ENCODE data around the gene PDE4D. TPM values are rescaled to one million over a fixed set of nuclear protein-coding genes. Genes with fewer than 3 reads are reported as not detected.
A peak's percentile ranks its signal among the peaks of the same experiment; 100 is the strongest.
"Not testable (repeated sequence)": the region's sequence is repeated elsewhere in the genome, so short reads cannot be mapped to it uniquely, and the experiment has no call there.

PDE4D gene
- total RNA-seq, 4 donors from 2014 or later, result 15.9 to 66.3 (median 48.7) TPM

DNA sequence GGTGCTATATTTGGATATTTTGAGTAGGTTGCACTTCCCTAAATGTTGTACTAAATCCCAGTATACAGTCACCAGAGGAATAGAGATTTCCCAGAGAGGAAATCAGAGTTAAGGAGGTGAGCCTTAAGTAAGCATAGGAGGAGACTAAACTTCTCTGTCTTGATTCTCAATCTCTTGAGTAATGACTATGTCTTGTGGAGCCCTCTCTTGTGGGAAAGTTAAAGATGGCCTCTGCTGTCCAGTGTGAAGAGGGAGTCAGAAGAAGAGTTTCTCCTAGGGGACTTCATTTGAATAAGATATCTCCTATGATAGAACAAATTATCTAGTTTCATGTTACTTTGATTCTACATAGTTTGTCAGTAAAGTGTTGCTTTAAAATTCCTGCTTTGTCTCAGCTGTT, 502.5 kb downstream of the PDE4D start:
- Histone ChIP-seq H3K36me3 (no peaks in the 10 kb centered on the region), H3K4me1 (no peaks in the 10 kb centered on the region), H3K27me3 (no peaks in the 10 kb centered on the region), H3K9me3 (no peaks in the 10 kb centered on the region), H3K27ac (no peak overlapping the region), H3K4me3 (no peak overlapping the region)
- no peak for DNase-seq (ENCODE audit: low spot score in 2 of 2)
- TF ChIP-seq POLR2A (IDR thresholded peaks at IDR 0.05) (no peak), EP300 (IDR thresholded peaks at IDR 0.05) (no peak)
- TF ChIP-seq, protein P1, sequence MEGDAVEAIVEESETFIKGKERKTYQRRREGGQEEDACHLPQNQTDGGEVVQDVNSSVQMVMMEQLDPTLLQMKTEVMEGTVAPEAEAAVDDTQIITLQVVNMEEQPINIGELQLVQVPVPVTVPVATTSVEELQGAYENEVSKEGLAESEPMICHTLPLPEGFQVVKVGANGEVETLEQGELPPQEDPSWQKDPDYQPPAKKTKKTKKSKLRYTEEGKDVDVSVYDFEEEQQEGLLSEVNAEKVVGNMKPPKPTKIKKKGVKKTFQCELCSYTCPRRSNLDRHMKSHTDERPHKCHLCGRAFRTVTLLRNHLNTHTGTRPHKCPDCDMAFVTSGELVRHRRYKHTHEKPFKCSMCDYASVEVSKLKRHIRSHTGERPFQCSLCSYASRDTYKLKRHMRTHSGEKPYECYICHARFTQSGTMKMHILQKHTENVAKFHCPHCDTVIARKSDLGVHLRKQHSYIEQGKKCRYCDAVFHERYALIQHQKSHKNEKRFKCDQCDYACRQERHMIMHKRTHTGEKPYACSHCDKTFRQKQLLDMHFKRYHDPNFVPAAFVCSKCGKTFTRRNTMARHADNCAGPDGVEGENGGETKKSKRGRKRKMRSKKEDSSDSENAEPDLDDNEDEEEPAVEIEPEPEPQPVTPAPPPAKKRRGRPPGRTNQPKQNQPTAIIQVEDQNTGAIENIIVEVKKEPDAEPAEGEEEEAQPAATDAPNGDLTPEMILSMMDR (IDR thresholded peaks at IDR 0.05), result no peak

DNA sequence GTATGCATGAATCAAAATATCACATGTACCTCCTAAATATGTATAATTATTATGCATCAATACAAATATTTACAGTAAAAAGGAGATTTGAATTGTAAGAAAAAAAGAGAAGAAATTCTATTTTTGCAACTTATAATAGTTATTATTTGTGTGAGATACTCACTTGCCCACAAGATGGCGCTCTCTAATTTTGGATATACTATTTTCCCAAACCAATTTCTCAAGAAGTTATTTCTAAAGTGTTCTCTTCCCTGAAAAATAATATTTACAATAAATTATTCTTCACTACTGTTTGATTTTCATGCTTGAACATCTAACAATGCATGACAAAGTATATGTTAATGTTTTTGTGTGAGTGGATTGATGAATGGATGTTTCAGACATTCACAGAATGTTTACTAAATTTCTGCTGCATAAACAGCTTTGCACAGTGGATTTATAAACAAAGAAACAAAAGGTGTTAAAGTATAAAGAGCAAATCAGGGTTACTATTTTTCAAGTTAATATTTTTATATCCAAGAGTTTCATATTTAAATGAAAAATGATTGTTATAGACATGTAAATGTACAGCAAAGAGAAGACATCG, 503.4 kb downstream of the PDE4D start:
- Histone ChIP-seq H3K4me1 (no peaks in the 10 kb centered on the region), H3K9me3 (no peaks in the 10 kb centered on the region), H3K27me3 (no peaks in the 10 kb centered on the region), H3K36me3 (no peaks in the 10 kb centered on the region), H3K27ac (no peak overlapping the region), H3K4me3 (no peak overlapping the region)
- 48 to 49% methylated on average over 2 of the region's 2 CpGs for WGBS, 2 donors
- no peak for TF ChIP-seq POLR2A (IDR thresholded peaks at IDR 0.05)
- TF ChIP-seq, protein P1 (IDR thresholded peaks at IDR 0.05), result peak; percentile 54 to 73 (median 63)
- TF ChIP-seq EP300 (IDR thresholded peaks at IDR 0.05), result no peak
- peak in 1 of 2 donors; percentile 58 for DNase-seq (ENCODE audit: low spot score in 2 of 2)

DNA sequence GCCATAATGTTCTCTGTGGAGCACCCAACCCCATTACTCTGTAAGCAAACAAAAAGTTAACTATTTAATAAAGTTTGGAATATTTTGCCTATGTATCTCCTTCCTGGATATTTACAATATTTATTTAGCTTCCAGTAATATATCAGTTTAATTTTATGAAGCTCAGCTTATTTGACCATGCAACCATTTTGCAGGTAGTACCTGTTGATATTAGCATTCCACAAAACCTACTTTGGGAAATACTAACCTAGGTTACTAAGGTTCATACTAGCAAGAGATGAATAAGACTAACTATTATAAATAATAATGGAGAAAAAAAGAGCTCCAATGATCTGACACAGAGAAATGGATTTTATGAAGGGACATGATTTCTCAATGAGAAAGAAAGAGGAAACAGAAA, 506.4 kb downstream of the PDE4D start:
- Histone ChIP-seq H3K4me1 (no peaks in the 10 kb centered on the region), H3K4me3 (no peak overlapping the region), H3K27me3 (no peaks in the 10 kb centered on the region), H3K27ac (no peak overlapping the region), H3K9me3 (no peaks in the 10 kb centered on the region), H3K36me3 (no peaks in the 10 kb centered on the region)
- TF ChIP-seq POLR2A (IDR thresholded peaks at IDR 0.05) (no peak), EP300 (IDR thresholded peaks at IDR 0.05) (no peak)
- TF ChIP-seq, protein P1 (IDR thresholded peaks at IDR 0.05), result no peak
- DNase-seq (ENCODE audit: low spot score in 2 of 2), result no peak

DNA sequence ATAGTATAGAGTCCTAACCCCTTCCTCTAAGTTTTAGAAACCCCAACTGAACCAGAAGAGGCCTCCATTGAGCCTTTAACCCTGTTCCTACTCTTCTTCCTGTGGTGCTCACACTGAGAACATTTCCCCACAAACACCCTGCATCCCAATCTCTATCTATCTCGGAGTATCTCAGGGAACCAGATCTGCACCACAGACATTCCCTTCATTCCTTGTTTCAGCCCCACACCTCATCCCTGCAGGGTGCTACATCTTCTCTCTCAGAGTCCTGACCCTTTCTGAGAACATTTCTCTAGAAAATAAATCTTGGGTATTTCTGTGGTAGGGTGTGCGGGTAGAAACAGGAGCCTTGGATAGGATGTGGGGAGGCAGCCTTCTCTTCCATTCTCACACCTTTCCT, 507.8 kb downstream of the PDE4D start:
- WGBS, 2 donors, result 65 to 93% methylated on average over 2 of the region's 2 CpGs
- no peaks in the 10 kb centered on the region for H3K36me3 ChIP-seq
- H3K9me3 ChIP-seq, result no peaks in the 10 kb centered on the region
- no peak overlapping the region for H3K4me3 ChIP-seq
- no peaks in the 10 kb centered on the region for H3K27me3 ChIP-seq
- no peaks in the 10 kb centered on the region for H3K4me1 ChIP-seq
- H3K27ac ChIP-seq, result no peak overlapping the region
- no peak for DNase-seq (ENCODE audit: low spot score in 2 of 2)
- TF ChIP-seq EP300 (IDR thresholded peaks at IDR 0.05) (no peak), POLR2A (IDR thresholded peaks at IDR 0.05) (no peak)
- TF ChIP-seq, protein P1 (IDR thresholded peaks at IDR 0.05), result no peak

DNA sequence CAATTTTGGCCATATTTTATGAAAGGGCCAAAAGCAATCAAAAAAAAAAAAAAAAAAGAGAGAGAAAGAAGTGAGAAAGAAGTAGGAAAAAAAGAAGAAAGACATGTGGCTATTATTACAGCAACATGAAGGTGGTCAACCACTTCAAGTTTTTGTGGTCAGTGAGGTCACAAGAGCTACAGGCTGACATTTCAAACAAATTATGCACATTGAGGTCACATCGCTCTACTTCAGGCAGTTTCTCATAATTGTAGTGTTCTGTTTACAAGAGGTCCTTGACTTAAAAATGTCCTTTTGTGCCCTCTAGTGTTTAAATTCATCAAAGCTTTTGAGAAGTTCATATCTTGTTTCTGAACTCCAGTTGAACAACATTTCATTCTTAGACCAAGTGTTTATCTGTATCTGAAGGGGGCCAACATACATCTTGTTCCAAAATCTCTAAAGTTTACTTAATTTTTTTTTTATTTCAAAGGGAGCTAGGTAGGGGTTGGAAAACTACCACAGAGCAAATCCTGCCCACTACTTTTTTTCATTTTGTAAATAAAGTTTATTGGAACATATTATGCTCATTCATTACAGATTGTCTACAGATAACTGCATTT, 513.1 kb downstream of the PDE4D start:
- TF ChIP-seq, protein P1 (IDR thresholded peaks at IDR 0.05), result peak; percentile 33 to 65 (median 46)
- TF ChIP-seq EP300 (IDR thresholded peaks at IDR 0.05), result no peak
- no peaks in the 10 kb centered on the region for H3K36me3 ChIP-seq
- peak overlapping the region in 1 of 4 donors; percentile 50 for H3K27ac ChIP-seq
- DNase-seq (ENCODE audit: low spot score in 2 of 2), result no peak
- no peaks in the 10 kb centered on the region for H3K9me3 ChIP-seq
- H3K27me3 ChIP-seq, result no peaks in the 10 kb centered on the region
- WGBS, 2 donors, result 11 to 12% methylated on average over 1 of the region's 1 CpG
- H3K4me3 ChIP-seq, result no peak overlapping the region
- H3K4me1 ChIP-seq, result peaks cover 0 to 3% (median 0%) of the 10 kb centered on the region in 4 donors

DNA sequence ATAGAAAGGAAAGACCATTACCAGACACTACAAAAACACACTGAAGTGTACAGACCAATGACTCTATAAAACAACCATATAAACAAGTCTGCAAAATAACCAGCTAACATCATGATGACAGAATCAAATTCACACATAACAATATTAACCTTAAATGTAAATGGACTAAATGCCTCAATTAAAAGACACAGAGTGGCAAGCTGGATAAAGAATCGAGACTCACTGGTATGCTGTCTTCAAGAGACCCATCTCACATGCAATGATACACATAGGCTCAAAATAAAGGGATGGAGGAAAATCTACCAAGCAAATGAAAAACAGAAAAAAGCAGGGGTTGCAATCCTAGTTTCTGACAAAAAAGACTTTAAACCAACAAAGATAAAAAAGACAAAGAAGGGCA, 519.5 kb downstream of the PDE4D start:
- H3K4me1 ChIP-seq; DNase-seq (ENCODE audit: low spot score in 2 of 2); H3K27ac ChIP-seq; H3K4me3 ChIP-seq; H3K36me3 ChIP-seq; H3K27me3 ChIP-seq: not testable (repeated sequence)
- peaks cover 0 to 11% (median 0%) of the 10 kb centered on the region in 4 donors for H3K9me3 ChIP-seq
- 96 to 97% methylated on average over 1 of the region's 1 CpG for WGBS, 2 donors

Data from tibial nerve (tissue), 4 donors.